ENCODE measurements around the gene SGK1.

The SGK1 gene

GRCh38 chr6:134171517-134171916 lies 146.4 kb downstream of the SGK1 start:
- no peak for DNase-seq (ENCODE audit: low read depth)

GRCh38 chr6:134170844-134171243 lies 147.1 kb downstream of the SGK1 start:
- DNase-seq (ENCODE audit: low read depth), result no peak

DNA sequence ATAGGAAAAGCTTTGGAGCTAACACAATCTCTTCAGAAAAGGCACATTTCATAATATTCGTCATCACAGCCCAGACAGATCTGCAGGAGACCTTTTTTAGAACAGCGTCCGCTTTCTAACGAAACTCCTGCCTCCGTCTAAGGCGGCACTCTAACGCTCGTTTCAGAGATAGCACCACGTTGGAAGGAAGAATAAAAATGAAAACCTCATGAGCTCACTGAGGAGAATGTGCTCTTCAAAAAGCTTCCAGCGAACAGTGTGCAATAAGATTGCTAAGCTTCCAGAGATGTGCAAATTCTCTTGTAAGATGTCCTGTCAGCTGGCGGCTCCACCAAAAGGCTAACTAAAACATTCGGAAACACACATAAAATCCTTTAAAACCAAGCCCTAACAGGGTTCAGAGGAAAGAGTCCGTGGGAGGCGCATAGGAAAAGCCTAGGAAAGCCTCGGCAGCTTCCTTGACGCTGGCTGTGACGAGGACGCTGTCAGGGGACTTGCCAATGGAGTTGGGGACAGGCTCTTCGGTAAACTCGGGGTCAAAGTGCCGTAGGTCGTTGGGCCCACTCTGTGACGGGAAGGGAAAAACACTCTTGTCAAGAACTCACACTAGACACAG lies 147.9 kb downstream of the SGK1 start:
- no peak for DNase-seq (ENCODE audit: low read depth)

- no peak for DNase-seq (ENCODE audit: low read depth)
These were observed 149.2 kb downstream of the SGK1 start for GRCh38 chr6:134168590-134169208.

DNA sequence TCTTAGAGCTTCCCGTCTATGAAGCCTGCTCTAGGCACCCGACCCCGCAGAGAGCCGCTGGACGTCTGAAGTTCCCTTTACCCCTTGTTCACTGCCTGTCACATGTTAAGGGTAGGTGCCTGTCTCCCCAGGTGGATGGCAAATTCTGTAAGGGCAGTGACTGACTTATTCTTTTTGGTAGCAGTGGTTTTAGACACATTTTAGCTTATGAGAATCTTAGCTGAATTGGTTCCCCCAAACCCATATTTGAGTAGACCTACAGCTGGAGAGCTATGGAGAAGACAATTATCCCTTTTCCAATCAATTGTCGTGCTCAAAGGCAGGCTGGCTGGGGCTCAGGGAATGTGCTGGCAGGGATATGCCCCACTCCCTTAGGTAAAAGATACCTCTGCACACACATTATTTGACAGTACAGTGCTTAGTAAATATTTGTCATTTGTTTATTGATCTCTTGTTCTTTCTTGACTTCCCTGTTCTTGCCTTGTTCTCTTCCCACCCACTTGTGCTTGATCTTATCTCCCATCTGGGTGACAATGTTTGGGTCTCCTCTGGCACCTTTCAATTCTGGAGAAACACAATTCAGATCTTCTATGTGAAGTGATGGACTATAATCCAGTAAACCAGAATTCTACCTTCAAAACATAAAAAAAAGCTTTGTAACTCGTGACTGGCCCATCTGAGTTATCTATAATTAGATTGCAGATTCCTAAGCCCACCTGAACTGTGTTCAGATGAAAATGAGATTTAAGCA lies 151.2 kb downstream of the SGK1 start:
- DNase-seq (ENCODE audit: low read depth), result no peak

GRCh38 chr6:134165561-134166201 lies 152.2 kb downstream of the SGK1 start:
- no peak for DNase-seq (ENCODE audit: low read depth)

- DNase-seq (ENCODE audit: low read depth), result no peak
These were observed 153.6 kb downstream of the SGK1 start for GRCh38 chr6:134164300-134164699.

- no peak for DNase-seq (ENCODE audit: low read depth)
These were observed 155.0 kb downstream of the SGK1 start for GRCh38 chr6:134162932-134163331.

- no peak for DNase-seq (ENCODE audit: low read depth)
These were observed 156.9 kb downstream of the SGK1 start for GRCh38 chr6:134161041-134161440.

GRCh38 chr6:134152767-134153485 lies 165.0 kb downstream of the SGK1 start:
- DNase-seq (ENCODE audit: low read depth), result no peak

DNA sequence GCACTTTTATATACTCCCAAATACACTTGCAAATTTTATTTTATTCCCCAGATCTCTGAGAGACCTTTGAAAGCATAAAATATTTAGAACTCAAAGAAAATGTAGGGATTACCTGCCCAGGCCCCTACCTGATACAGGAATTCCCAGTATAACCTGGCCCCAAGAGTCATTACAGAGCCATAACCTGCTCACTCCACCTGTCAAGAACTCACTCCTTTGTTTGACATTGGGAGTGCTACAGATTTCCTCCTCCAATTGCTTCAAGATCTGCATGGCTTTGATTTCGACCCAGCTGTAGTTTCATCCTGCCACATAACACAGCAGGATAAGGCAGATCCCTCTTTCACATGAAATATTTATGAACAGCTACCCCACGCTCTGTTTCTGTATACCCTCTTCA lies 169.3 kb downstream of the SGK1 start:
- no peak for DNase-seq (ENCODE audit: low read depth)

- DNase-seq (ENCODE audit: low read depth), result no peak
These were observed 170.8 kb downstream of the SGK1 start for GRCh38 chr6:134147034-134147533.

GRCh38 chr6:134146268-134147033 lies 171.5 kb downstream of the SGK1 start:
- DNase-seq (ENCODE audit: low read depth), result no peak

DNA sequence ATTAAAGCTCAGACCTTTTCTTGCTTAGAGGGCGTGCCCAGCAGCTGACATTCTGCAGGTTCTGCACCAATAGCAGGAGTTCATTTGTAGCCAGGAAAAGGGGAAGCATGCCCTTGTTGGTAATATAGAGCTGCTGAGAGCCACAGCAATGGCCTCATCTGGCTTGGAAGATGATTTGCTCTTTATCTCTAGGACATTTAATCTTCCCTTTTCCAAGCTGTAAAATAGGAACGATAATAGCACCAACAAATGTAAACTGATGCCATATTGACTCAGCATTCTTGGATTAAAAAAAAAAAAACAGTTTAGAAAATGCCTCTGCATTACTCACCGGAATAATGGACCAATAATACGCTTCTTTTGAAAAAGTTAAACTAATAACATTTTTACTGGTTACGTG lies 172.1 kb downstream of the SGK1 start:
- DNase-seq (ENCODE audit: low read depth), result no peak

GRCh38 chr6:134138226-134138975 lies 179.5 kb downstream of the SGK1 start:
- DNase-seq (ENCODE audit: low read depth), result no peak

DNA sequence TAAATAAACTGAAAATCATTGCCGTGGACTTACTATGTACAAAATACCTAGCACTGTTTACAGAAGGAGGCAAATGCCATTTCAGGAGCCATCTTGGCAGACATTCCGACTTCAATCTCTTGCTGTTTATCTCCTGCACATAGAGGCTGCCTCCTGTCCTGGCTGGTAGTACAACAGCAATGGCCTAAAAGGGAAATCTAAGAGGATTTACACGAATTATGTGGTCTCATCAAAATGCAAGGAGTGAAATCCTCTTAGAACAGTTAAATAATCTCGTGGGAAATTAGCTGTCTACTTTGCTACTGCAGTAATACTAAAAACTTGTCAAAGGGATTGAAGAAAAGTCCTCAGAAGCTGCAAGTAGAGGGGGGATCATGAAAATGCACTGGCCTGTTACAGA lies 183.3 kb downstream of the SGK1 start:
- DNase-seq (ENCODE audit: low read depth), result no peak

- no peak for DNase-seq (ENCODE audit: low read depth)
These were observed 185.3 kb downstream of the SGK1 start for GRCh38 chr6:134132494-134133141.

GRCh38 chr6:134131530-134132139 lies 186.3 kb downstream of the SGK1 start:
- no peak for DNase-seq (ENCODE audit: low read depth)

GRCh38 chr6:134128146-134128545 lies 189.8 kb downstream of the SGK1 start:
- DNase-seq (ENCODE audit: low read depth), result no peak

All from activated T-cell treated with anti-CD3 and anti-CD28 coated beads for 24 hours (primary cell).